CD8-positive, alpha-beta memory T cell (primary cell): ENCODE data around the gene PHPT1. TPM values are rescaled to one million over a fixed set of nuclear protein-coding genes. Genes with fewer than 3 reads are reported as not detected.
"Not testable (repeated sequence)": the region's sequence is repeated elsewhere in the genome, so short reads cannot be mapped to it uniquely, and the experiment has no call there.

ENCODE experiments used
- CTCF ChIA-PET: fragments of 350-600 bp; sonication (Branson Sonifier 250); formaldehyde crosslinking; loops from one replicate; lab custom pipeline; 2021; ENCODE audit warnings: antibody characterized with exemption; lab: Charles Lee
- POLR2A ChIA-PET: fragments of 350-600 bp; sonication (Branson Sonifier 250); formaldehyde crosslinking; loops from one replicate; lab custom pipeline; 2021; ENCODE audit warnings: antibody characterized with exemption; lab: Charles Lee
- DNase-seq, 5 donors: peaks; one replicate each; pipeline versions ENCODE4 v3.0.0 to v3.0.0-alpha.2; 2020 to 2022; ENCODE audit warnings: mixed read lengths in 1 of 5
- H3K27ac ChIP-seq: one replicate; pipeline ENCODE4 v1.7.0; 2013; ENCODE audit warnings: low read depth, mild to moderate bottlenecking, low read length, moderate library complexity
- H3K27me3 ChIP-seq: 2 replicates; pipeline ENCODE4 v1.7.0; 2013; ENCODE audit warnings: low read length, mild to moderate bottlenecking; ENCODE audit not compliant: insufficient read depth, poor library complexity, severe bottlenecking
- H3K36me3 ChIP-seq: 2 replicates; pipeline ENCODE4 v1.7.0; 2013; ENCODE audit warnings: mild to moderate bottlenecking, low read length, moderate library complexity; ENCODE audit not compliant: insufficient read depth
- H3K4me1 ChIP-seq: 2 replicates; pipeline ENCODE4 v1.7.0; 2013; ENCODE audit warnings: mild to moderate bottlenecking, low read length, moderate library complexity; ENCODE audit not compliant: insufficient read depth
- H3K4me3 ChIP-seq: 2 replicates; pipeline ENCODE4 v1.7.0; 2013; ENCODE audit warnings: mild to moderate bottlenecking, low read length
- H3K9me3 ChIP-seq: 2 replicates; pipeline ENCODE4 v1.7.0; 2013; ENCODE audit warnings: mild to moderate bottlenecking, low read length
- H3K27ac Mint-ChIP-seq, 8 donors: one replicate each; pipeline ENCODE4 v1.8.0; 2020 to 2021; ENCODE audit warnings: mixed read lengths in 8 of 8, mild to moderate bottlenecking in 6 of 8, inconsistent platforms in 3 of 8, moderate library complexity in 3 of 8
- H3K27me3 Mint-ChIP-seq, 2 donors: one replicate each; pipeline ENCODE4 v1.8.0; 2020 to 2021; ENCODE audit warnings: mixed read lengths in 2 of 2, mild to moderate bottlenecking in 1 of 2, moderate library complexity in 1 of 2
- H3K36me3 Mint-ChIP-seq, 3 donors: one replicate each; pipeline ENCODE4 v1.8.0; 2020 to 2021; ENCODE audit warnings: mixed read lengths in 3 of 3, inconsistent platforms in 1 of 3, mild to moderate bottlenecking in 1 of 3
- H3K4me1 Mint-ChIP-seq, 3 donors: one replicate each; pipeline ENCODE4 v1.8.0; 2020 to 2021; ENCODE audit warnings: mixed read lengths in 3 of 3, inconsistent platforms in 1 of 3, mild to moderate bottlenecking in 1 of 3
- H3K4me3 Mint-ChIP-seq, 7 donors: one replicate each; pipeline ENCODE4 v1.8.0; 2020 to 2021; ENCODE audit warnings: mixed read lengths in 7 of 7, mild to moderate bottlenecking in 6 of 7, moderate library complexity in 4 of 7, inconsistent platforms in 2 of 7
- H3K9me3 Mint-ChIP-seq, 5 donors: one replicate each; pipeline ENCODE4 v1.8.0; 2020 to 2022; ENCODE audit warnings: mixed read lengths in 5 of 5, mild to moderate bottlenecking in 3 of 5, moderate library complexity in 2 of 5, inconsistent platforms in 1 of 5
- polyA plus RNA-seq: library from polyadenylated mRNA; unstranded; fragments of 300-500 nt; fragmentation: Illumina TruSeq; gene quantifications from one replicate; pipeline ENCODE4 v1.2.3, GENCODE V29; 2021
- total RNA-seq, 2 experiments: library from RNA; stranded (reverse); gene quantifications; one replicate each; pipeline ENCODE4 v1.2.3, GENCODE V29; 2021

PHPT1 gene
- total and polyA plus RNA-seq, 3 experiments from 2014 or later, result 100.0 to 110 (median 108) TPM

- H3K9me3 ChIP-seq, result no peaks in the 10 kb centered on the region
- Mint-ChIP-seq H3K4me3 (peak overlapping the region; percentile 81 to 95 (median 84)), H3K36me3 (peaks cover 0 to 36% (median 3%) of the 10 kb centered on the region in 3 donors), H3K27ac (peak overlapping the region in 7 of 8 donors; percentile 63 to 90 (median 81)), H3K4me1 (peaks cover 12 to 23% (median 17%) of the 10 kb centered on the region in 3 donors), H3K27me3 (no peaks in the 10 kb centered on the region), H3K9me3 (no peaks in the 10 kb centered on the region)
- H3K27ac ChIP-seq, result peak overlapping the region; percentile 69
- POLR2A ChIA-PET, result interaction anchor here (0.7 to 1.9 kb wide), 4 partner anchors 15 to 388 kb away, joined by 3 to 7 read pairs (median 4); partner anchors contain the start of genes AJM1 and TRAF2
- peaks cover 7% of the 10 kb centered on the region for H3K4me1 ChIP-seq
- H3K27me3 ChIP-seq, result no peaks in the 10 kb centered on the region
- DNase-seq, result peak in 1 of 5 donors; percentile 19
- H3K36me3 ChIP-seq, result peaks cover 19% of the 10 kb centered on the region
- peak overlapping the region; percentile 66 for H3K4me3 ChIP-seq
- CTCF ChIA-PET, result interaction anchor here (0.6 to 1.0 kb wide), 2 partner anchors 20 to 230 kb away, joined by 3 to 4 read pairs; partner anchors contain the start of gene TRAF2
Measured at GRCh38 chr9:136865768-136866103, 16.5 kb downstream of the PHPT1 start.

GRCh38 chr9:136866898-136867421, 17.8 kb downstream of the PHPT1 start:
- Mint-ChIP-seq H3K27ac (peak overlapping the region in 6 of 8 donors; percentile 57 to 94 (median 78)), H3K4me3 (peak overlapping the region; percentile 65 to 85 (median 78)), H3K36me3 (peaks cover 0 to 28% (median 3%) of the 10 kb centered on the region in 3 donors), H3K4me1 (peaks cover 12 to 23% (median 17%) of the 10 kb centered on the region in 3 donors)
- H3K27me3 Mint-ChIP-seq, H3K4me3 ChIP-seq, CTCF ChIA-PET, H3K27ac ChIP-seq, H3K27me3 ChIP-seq, DNase-seq, H3K9me3 ChIP-seq, H3K9me3 Mint-ChIP-seq, H3K4me1 ChIP-seq: not testable (repeated sequence)
- POLR2A ChIA-PET, result interaction anchor here (1.9 kb wide), 1 partner anchor 14 kb away, joined by 5 read pairs; no protein-coding TSS in a partner anchor
- peaks cover 19% of the 10 kb centered on the region for H3K36me3 ChIP-seq

- no peaks in the 10 kb centered on the region for H3K27me3 ChIP-seq
- Mint-ChIP-seq H3K4me3 (peak overlapping the region; percentile 63 to 85 (median 73)), H3K27me3 (no peaks in the 10 kb centered on the region), H3K4me1 (peaks cover 12 to 23% (median 17%) of the 10 kb centered on the region in 3 donors), H3K9me3 (no peaks in the 10 kb centered on the region), H3K36me3 (peaks cover 0 to 22% (median 3%) of the 10 kb centered on the region in 3 donors), H3K27ac (peak overlapping the region in 5 of 8 donors; percentile 36 to 94 (median 74))
- H3K9me3 ChIP-seq, result no peaks in the 10 kb centered on the region
- no peak overlapping the region for H3K4me3 ChIP-seq
- H3K36me3 ChIP-seq, result peaks cover 15% of the 10 kb centered on the region
- ChIA-PET CTCF (no interaction called here), POLR2A (interaction anchor here (1.9 kb wide), 1 partner anchor 14 kb away, joined by 5 read pairs; no protein-coding TSS in a partner anchor)
- peaks cover 7% of the 10 kb centered on the region for H3K4me1 ChIP-seq
- no peak overlapping the region for H3K27ac ChIP-seq
- DNase-seq, result no peak
Measured at GRCh38 chr9:136867480-136867879, 18.3 kb downstream of the PHPT1 start.

GRCh38 chr9:136867917-136868316, 18.7 kb downstream of the PHPT1 start:
- Mint-ChIP-seq H3K4me3 (peak overlapping the region; percentile 58 to 85 (median 73)), H3K4me1 (peaks cover 12 to 23% (median 17%) of the 10 kb centered on the region in 3 donors), H3K9me3 (no peaks in the 10 kb centered on the region), H3K27ac (peak overlapping the region in 5 of 8 donors; percentile 36 to 94 (median 78)), H3K27me3 (no peaks in the 10 kb centered on the region), H3K36me3 (peaks cover 0 to 18% (median 3%) of the 10 kb centered on the region in 3 donors)
- Histone ChIP-seq H3K9me3 (no peaks in the 10 kb centered on the region), H3K27me3 (no peaks in the 10 kb centered on the region), H3K36me3 (peaks cover 11% of the 10 kb centered on the region), H3K4me3 (no peak overlapping the region), H3K27ac (no peak overlapping the region), H3K4me1 (peaks cover 7% of the 10 kb centered on the region)
- DNase-seq, result no peak
- ChIA-PET CTCF (no interaction called here), POLR2A (no interaction called here)

- Mint-ChIP-seq H3K4me1 (peaks cover 12 to 20% (median 16%) of the 10 kb centered on the region in 3 donors), H3K27ac (peak overlapping the region in 4 of 8 donors; percentile 21 to 82 (median 74)), H3K9me3 (no peaks in the 10 kb centered on the region), H3K4me3 (peak overlapping the region in 6 of 7 donors; percentile 26 to 84 (median 66)), H3K27me3 (no peaks in the 10 kb centered on the region), H3K36me3 (peaks cover 0 to 11% (median 3%) of the 10 kb centered on the region in 3 donors)
- DNase-seq, result no peak
- Histone ChIP-seq H3K27ac (no peak overlapping the region), H3K4me1 (peaks cover 7% of the 10 kb centered on the region), H3K9me3 (no peaks in the 10 kb centered on the region), H3K4me3 (no peak overlapping the region), H3K36me3 (peaks cover 4% of the 10 kb centered on the region), H3K27me3 (no peaks in the 10 kb centered on the region)
- ChIA-PET POLR2A (no interaction called here), CTCF (no interaction called here)
Measured at GRCh38 chr9:136868644-136869043, 19.4 kb downstream of the PHPT1 start.

- H3K27me3 ChIP-seq, H3K27me3 Mint-ChIP-seq, H3K36me3 ChIP-seq, H3K9me3 Mint-ChIP-seq, POLR2A ChIA-PET, DNase-seq, H3K4me1 ChIP-seq, H3K27ac ChIP-seq, H3K36me3 Mint-ChIP-seq, H3K4me3 ChIP-seq, H3K9me3 ChIP-seq: not testable (repeated sequence)
- Mint-ChIP-seq H3K4me3 (peak overlapping the region in 1 of 7 donors; percentile 36), H3K4me1 (peaks cover 7 to 12% (median 9%) of the 10 kb centered on the region in 3 donors), H3K27ac (peak overlapping the region in 2 of 8 donors; percentile 54 to 58)
- CTCF ChIA-PET, result interaction anchor here (1.1 to 1.4 kb wide), 2 partner anchors 28 to 160 kb away, joined by 3 read pairs; partner anchors contain the start of gene AJM1
Measured at GRCh38 chr9:136869611-136870010, 20.4 kb downstream of the PHPT1 start.

GRCh38 chr9:136875155-136875554, 25.9 kb downstream of the PHPT1 start:
- DNase-seq, result no peak
- no peaks in the 10 kb centered on the region for H3K9me3 Mint-ChIP-seq
- ChIA-PET POLR2A (no interaction called here), CTCF (interaction anchor here (1.1 to 1.2 kb wide), 2 partner anchors 11 to 14 kb away, joined by 3 to 4 read pairs; no protein-coding TSS in a partner anchor)
- Histone ChIP-seq H3K9me3 (no peaks in the 10 kb centered on the region), H3K4me3 (no peak overlapping the region), H3K4me1 (no peaks in the 10 kb centered on the region), H3K27ac (no peak overlapping the region), H3K27me3 (no peaks in the 10 kb centered on the region), H3K36me3 (no peaks in the 10 kb centered on the region)
- no peaks in the 10 kb centered on the region for H3K4me1 Mint-ChIP-seq
- H3K27me3 Mint-ChIP-seq, result no peaks in the 10 kb centered on the region
- no peak overlapping the region for H3K4me3 Mint-ChIP-seq
- H3K36me3 Mint-ChIP-seq, result no peaks in the 10 kb centered on the region
- no peak overlapping the region for H3K27ac Mint-ChIP-seq

GRCh38 chr9:136876476-136876875, 27.3 kb downstream of the PHPT1 start:
- Histone ChIP-seq H3K27ac (no peak overlapping the region), H3K27me3 (no peaks in the 10 kb centered on the region), H3K9me3 (no peaks in the 10 kb centered on the region), H3K4me1 (peaks cover 2% of the 10 kb centered on the region), H3K4me3 (no peak overlapping the region), H3K36me3 (no peaks in the 10 kb centered on the region)
- H3K27ac Mint-ChIP-seq, result peak overlapping the region in 2 of 8 donors; percentile 63 to 88
- H3K27me3 Mint-ChIP-seq, result no peaks in the 10 kb centered on the region
- no peak overlapping the region for H3K4me3 Mint-ChIP-seq
- H3K9me3 Mint-ChIP-seq, result no peaks in the 10 kb centered on the region
- no peak for DNase-seq
- POLR2A ChIA-PET, result no interaction called here
- peaks cover 2 to 4% (median 3%) of the 10 kb centered on the region in 3 donors for H3K4me1 Mint-ChIP-seq
- no peaks in the 10 kb centered on the region for H3K36me3 Mint-ChIP-seq
- CTCF ChIA-PET, result no interaction called here
